Fibroblast of lung (primary cell): ENCODE data around the gene RAP1A. TPM values are rescaled to one million over a fixed set of nuclear protein-coding genes. Genes with fewer than 3 reads are reported as not detected.

Source experiments
- DNase-seq, 2 donors: peaks; one replicate each; pipeline versions ENCODE4 v3.0.0 to v3.0.0-alpha.2; 2010; ENCODE audit warnings: low read depth in 2 of 2
- H2AFZ ChIP-seq: 2 replicates; pipeline ENCODE4 v1.5.1; 2012; ENCODE audit warnings: low read length, control low read depth, inconsistent platforms
- H3K27ac ChIP-seq: 2 replicates; pipeline ENCODE4 v1.5.1; 2011; ENCODE audit warnings: low read length, control low read depth; ENCODE audit not compliant: insufficient read depth
- H3K27me3 ChIP-seq: 2 replicates; pipeline ENCODE4 v1.5.1; 2011; ENCODE audit warnings: mild to moderate bottlenecking, low read length; ENCODE audit not compliant: control insufficient read depth, insufficient read depth
- H3K36me3 ChIP-seq: 2 replicates; pipeline ENCODE4 v1.5.1; 2011; ENCODE audit warnings: low read length; ENCODE audit not compliant: control insufficient read depth, insufficient read depth
- H3K4me1 ChIP-seq: 2 replicates; pipeline ENCODE4 v1.5.1; 2011; ENCODE audit warnings: low read length; ENCODE audit not compliant: control insufficient read depth, insufficient read depth; ENCODE audit errors: extremely low read depth
- H3K4me2 ChIP-seq: 2 replicates; pipeline ENCODE4 v1.5.1; 2011; ENCODE audit warnings: low read length, control low read depth; ENCODE audit not compliant: insufficient read depth; ENCODE audit errors: extremely low read depth
- H3K4me3 ChIP-seq, 4 experiments: fragments of 200-600 bp in 1 of 4; sonication (generic) in 1 of 4; replicated peaks in 1 of 4; 2 replicates each; pipeline ENCODE4 v1.5.1; 2011 to 2016; ENCODE audit warnings: low read length in 4 of 4, low read depth in 3 of 4, mild to moderate bottlenecking in 3 of 4, control low read depth in 2 of 4, inconsistent platforms in 1 of 4, mixed read lengths in 1 of 4; ENCODE audit not compliant: insufficient read depth in 1 of 4; ENCODE audit errors: control extremely low read depth in 1 of 4
- H3K79me2 ChIP-seq: 2 replicates; pipeline ENCODE4 v1.5.1; 2012; ENCODE audit warnings: mild to moderate bottlenecking, low read length, inconsistent platforms; ENCODE audit not compliant: control insufficient read depth, insufficient read depth
- H3K9ac ChIP-seq: 2 replicates; pipeline ENCODE4 v1.5.1; 2011; ENCODE audit warnings: mild to moderate bottlenecking, low read length, control low read depth; ENCODE audit not compliant: insufficient read depth
- H3K9me3 ChIP-seq: 2 replicates; pipeline ENCODE4 v1.5.1; 2012; ENCODE audit warnings: low read depth, low read length; ENCODE audit not compliant: control insufficient read depth, insufficient read depth
- H4K20me1 ChIP-seq: 2 replicates; pipeline ENCODE4 v1.5.1; 2011; ENCODE audit warnings: low read length; ENCODE audit not compliant: control insufficient read depth, insufficient read depth; ENCODE audit errors: extremely low read depth
- EZH2 ChIP-seq: IDR thresholded peaks from 2 replicates; pipeline ENCODE4 v1.5.1; 2012; ENCODE audit warnings: low read length, control low read depth, mild to moderate bottlenecking; ENCODE audit errors: missing control alignments
- polyA plus RNA-seq, 2 donors: library from polyadenylated mRNA; depleted of rRNA in 1 of 2; stranded (reverse) in 1 of 2; unstranded in 1 of 2; fragments of >200 nt; gene quantifications; 2 replicates each; pipeline ENCODE4 v1.2.1, GENCODE V29; 2011 to 2012; ENCODE audit warnings: missing spikeins in 1 of 2
- total RNA-seq: library from RNA; depleted of rRNA; stranded (reverse); fragments of >200 nt; gene quantifications from 2 replicates; pipeline ENCODE4 v1.2.1, GENCODE V29; 2014
- TF ChIP-seq, protein P1 (sequence below), 2 donors: IDR thresholded peaks in 1 of 2; conservative IDR thresholded peaks in 1 of 2; 1 replicate in 1 of 2; 2 replicates in 1 of 2; pipeline ENCODE4 v1.5.1; 2011 to 2012; ENCODE audit warnings: low read length in 2 of 2, control low read depth in 1 of 2, inconsistent platforms in 1 of 2, low read depth in 1 of 2, mild to moderate bottlenecking in 1 of 2

The RAP1A gene
- total and polyA plus RNA-seq, 2 donors (not counting 1 experiment from before 2014, with no cell fraction given), result 13.5 to 99.5 TPM

DNA sequence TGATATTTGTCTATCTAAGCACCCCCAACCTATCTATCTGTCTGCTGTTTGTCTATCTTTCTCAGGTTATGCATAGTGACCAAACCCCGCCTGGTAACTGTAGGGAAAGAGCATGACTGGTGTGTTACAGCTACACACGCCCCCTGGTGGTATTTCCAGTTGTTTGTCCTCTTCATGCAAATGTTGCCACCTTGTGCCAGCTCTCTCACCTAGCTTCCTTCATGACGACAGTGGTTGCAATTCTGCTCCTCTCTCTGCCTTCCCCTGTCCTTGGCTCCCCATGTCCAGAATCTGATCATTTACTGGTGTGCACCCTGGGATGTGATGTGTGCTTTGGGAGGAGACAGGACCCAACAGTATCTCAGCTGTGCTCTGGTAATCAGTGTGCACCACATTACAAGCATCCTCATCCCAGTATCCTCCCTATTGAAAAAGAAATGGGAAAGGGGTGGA lies 127.7 kb downstream of the RAP1A start:
- Histone ChIP-seq H3K4me3 (no peak overlapping the region), H3K79me2 (no peaks in the 10 kb centered on the region), H2AFZ (no peak overlapping the region), H3K9ac (no peak overlapping the region), H3K4me1 (peaks cover 11% of the 10 kb centered on the region), H3K9me3 (no peaks in the 10 kb centered on the region), H3K36me3 (no peaks in the 10 kb centered on the region), H3K27ac (no peak overlapping the region), H4K20me1 (no peaks in the 10 kb centered on the region), H3K4me2 (no peak overlapping the region), H3K27me3 (no peaks in the 10 kb centered on the region)
- peak; percentile 63 to 84 for DNase-seq
- TF ChIP-seq EZH2, result no peak
- TF ChIP-seq, protein P1, sequence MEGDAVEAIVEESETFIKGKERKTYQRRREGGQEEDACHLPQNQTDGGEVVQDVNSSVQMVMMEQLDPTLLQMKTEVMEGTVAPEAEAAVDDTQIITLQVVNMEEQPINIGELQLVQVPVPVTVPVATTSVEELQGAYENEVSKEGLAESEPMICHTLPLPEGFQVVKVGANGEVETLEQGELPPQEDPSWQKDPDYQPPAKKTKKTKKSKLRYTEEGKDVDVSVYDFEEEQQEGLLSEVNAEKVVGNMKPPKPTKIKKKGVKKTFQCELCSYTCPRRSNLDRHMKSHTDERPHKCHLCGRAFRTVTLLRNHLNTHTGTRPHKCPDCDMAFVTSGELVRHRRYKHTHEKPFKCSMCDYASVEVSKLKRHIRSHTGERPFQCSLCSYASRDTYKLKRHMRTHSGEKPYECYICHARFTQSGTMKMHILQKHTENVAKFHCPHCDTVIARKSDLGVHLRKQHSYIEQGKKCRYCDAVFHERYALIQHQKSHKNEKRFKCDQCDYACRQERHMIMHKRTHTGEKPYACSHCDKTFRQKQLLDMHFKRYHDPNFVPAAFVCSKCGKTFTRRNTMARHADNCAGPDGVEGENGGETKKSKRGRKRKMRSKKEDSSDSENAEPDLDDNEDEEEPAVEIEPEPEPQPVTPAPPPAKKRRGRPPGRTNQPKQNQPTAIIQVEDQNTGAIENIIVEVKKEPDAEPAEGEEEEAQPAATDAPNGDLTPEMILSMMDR (conservative IDR thresholded peaks at IDR 0.05 in 1 of 2, IDR thresholded peaks at IDR 0.05 in 1 of 2; ENCODE audit: low read depth in 1 of 2, low read length in 2 of 2), result peak; percentile 64 to 67

DNA sequence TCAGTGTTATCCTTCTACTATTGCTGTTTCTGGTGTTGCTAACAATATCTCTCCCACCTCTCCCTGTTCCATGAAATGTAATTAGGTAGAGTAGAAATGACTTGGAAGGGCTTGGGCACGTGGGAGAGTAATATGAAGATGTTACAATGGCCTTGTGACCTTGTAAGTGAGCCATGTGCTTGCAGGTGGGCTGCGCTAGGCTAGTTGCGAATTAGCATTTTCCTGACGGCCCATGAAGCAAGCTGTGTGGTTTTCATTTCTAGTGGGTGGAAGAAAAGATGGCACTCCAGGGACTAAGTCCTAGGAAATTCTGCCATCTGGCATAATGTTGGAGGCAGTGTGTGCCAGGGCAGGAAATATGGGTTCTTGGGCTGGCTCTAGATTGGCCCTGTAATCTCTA lies 128.4 kb downstream of the RAP1A start:
- H3K9ac ChIP-seq, result no peak overlapping the region
- no peak overlapping the region for H3K4me2 ChIP-seq
- H3K36me3 ChIP-seq, result no peaks in the 10 kb centered on the region
- no peaks in the 10 kb centered on the region for H4K20me1 ChIP-seq
- no peak overlapping the region for H2AFZ ChIP-seq
- H3K79me2 ChIP-seq, result no peaks in the 10 kb centered on the region
- DNase-seq, result no peak
- H3K27ac ChIP-seq, result no peak overlapping the region
- no peaks in the 10 kb centered on the region for H3K9me3 ChIP-seq
- no peak for TF ChIP-seq EZH2
- TF ChIP-seq, protein P1 (conservative IDR thresholded peaks at IDR 0.05 in 1 of 2, IDR thresholded peaks at IDR 0.05 in 1 of 2; ENCODE audit: low read depth in 1 of 2, low read length in 2 of 2), result no peak
- peaks cover 9% of the 10 kb centered on the region for H3K4me1 ChIP-seq
- no peaks in the 10 kb centered on the region for H3K27me3 ChIP-seq
- no peak overlapping the region for H3K4me3 ChIP-seq

DNA sequence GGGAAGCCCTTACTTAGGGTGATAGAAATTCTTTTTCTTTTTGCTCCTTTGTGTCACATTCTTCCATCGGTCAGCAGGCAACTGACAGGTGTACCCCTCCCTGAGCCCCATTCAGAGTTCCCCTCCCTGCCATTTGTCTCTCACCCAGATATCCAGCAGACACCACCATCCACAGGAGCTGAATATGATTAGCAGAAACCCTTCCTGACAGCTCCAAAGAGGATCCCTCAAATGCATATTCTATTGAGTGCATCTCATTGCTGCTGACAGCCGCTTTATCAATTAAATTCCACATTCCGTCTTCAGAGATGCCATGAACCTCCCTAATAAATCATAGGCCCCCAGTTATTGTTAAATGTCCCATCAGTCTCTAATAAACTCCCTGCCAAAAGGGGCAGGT lies 130.0 kb downstream of the RAP1A start:
- TF ChIP-seq, protein P1 (conservative IDR thresholded peaks at IDR 0.05 in 1 of 2, IDR thresholded peaks at IDR 0.05 in 1 of 2; ENCODE audit: low read depth in 1 of 2, low read length in 2 of 2), result no peak
- no peak for TF ChIP-seq EZH2
- Histone ChIP-seq H3K36me3 (no peaks in the 10 kb centered on the region), H3K79me2 (no peaks in the 10 kb centered on the region), H2AFZ (no peak overlapping the region), H4K20me1 (no peaks in the 10 kb centered on the region), H3K9me3 (no peaks in the 10 kb centered on the region), H3K27me3 (no peaks in the 10 kb centered on the region), H3K9ac (no peak overlapping the region), H3K4me3 (no peak overlapping the region), H3K4me2 (no peak overlapping the region), H3K27ac (no peak overlapping the region), H3K4me1 (peaks cover 5% of the 10 kb centered on the region)
- no peak for DNase-seq
